CD4-positive, alpha-beta T cell treated with Interleukin-2 at 100 ng/mL for 4 hours (primary cell): Measurements from ENCODE around the gene TNFSF13B.
"Not testable (repeated sequence)": the region's sequence is repeated elsewhere in the genome, so short reads cannot be mapped to it uniquely, and the experiment has no call there.

ENCODE experiments used
- DNase-seq: peaks from one replicate; pipeline ENCODE4 v3.0.0-alpha.2; 2020; ENCODE audit warnings: low spot score

Gene TNFSF13B

DNA sequence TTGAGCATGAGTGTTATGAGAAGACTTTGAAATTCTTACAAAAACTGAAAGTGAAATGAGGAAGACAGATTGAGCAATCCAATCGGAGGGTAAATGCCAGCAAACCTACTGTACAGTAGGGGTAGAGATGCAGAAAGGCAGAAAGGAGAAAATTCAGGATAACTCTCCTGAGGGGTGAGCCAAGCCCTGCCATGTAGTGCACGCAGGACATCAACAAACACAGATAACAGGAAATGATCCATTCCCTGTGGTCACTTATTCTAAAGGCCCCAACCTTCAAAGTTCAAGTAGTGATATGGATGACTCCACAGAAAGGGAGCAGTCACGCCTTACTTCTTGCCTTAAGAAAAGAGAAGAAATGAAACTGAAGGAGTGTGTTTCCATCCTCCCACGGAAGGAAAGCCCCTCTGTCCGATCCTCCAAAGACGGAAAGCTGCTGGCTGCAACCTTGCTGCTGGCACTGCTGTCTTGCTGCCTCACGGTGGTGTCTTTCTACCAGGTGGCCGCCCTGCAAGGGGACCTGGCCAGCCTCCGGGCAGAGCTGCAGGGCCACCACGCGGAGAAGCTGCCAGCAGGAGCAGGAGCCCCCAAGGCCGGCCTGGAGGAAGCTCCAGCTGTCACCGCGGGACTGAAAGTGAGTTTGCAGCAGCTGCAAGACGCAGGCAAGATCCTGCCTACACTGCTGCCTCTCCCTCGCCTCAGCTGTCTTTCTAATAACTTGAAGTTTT lies at the start of gene TNFSF13B:
TNFSF13B (plus strand) TSS at position 118 of the 728 bp plus-strand sequence; CDS start at position 296, 178 bp downstream.
- peak; percentile 31 for DNase-seq

DNA sequence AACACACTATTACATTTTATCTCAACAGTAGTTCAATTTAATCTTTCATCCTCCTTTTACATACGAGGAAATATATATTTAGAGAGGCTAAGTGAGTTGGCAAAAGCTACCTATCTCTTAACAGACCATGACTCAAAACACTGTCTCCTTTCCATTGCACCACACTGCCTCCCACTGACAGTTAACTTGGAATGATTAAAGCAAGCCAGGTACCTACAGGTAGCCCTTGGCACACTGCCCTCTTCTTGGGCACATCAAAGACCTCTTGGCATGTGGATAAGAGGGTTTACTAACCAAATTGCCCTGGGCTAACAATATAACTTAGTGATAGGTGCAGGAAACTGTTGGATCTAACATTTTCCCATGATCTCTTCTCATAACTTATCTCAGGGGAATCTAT lies 49.5 kb upstream of the TNFSF13B start:
- DNase-seq, result peak; percentile 37

- DNase-seq, result no peak
These were observed 45.6 kb upstream of the TNFSF13B start for GRCh38 chr13:108223687-108224503.

DNA sequence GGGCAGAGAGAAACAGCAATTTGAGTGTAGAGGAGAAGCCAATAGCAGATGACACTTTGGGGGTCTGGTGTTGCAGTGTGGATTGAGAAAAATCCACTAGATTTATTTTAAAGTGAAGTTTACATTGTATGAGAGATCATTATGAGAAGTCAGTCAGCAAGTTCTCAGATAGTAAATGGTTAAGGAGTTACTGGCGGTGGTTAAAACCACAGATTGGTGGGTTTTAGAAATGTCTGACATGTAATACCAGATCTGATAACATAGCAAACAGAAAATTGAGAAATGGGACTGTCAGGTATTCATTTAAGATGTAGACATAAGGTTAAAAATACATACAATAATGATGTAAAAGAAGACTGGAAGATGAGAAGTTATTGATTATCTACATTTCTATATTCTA lies 44.1 kb upstream of the TNFSF13B start:
- DNase-seq, result peak; percentile 17

- DNase-seq, result no peak
These were observed 43.3 kb upstream of the TNFSF13B start for GRCh38 chr13:108226184-108226583.

DNA sequence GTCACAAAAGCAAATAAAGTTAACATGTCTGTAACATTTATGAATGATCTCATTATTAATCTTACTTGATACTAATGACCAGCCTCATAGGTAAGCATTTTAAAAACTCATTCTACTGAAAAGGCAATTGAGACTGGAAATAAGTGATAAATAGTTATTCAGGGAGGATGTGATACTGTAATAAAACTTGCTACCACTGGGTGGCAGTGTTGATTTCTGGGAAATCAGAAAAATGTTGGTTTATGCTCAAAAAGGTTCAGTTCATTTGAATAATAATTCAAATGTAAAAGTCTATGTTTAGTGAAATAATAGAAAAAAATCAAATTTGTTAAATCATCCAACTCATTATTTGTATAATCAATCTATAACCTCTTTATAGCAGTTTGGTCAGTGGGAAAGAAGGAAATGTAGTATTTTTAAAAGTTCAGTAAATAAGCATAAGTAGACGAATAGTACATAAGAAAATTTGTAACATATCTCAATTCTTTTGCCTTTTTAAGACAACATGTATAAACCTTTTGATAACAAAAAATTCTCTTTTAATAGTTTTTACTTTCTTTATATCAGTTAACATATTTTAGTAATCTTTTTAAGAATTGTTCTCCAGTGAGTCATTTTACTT lies 41.8 kb upstream of the TNFSF13B start:
- DNase-seq, result peak; percentile 71

DNA sequence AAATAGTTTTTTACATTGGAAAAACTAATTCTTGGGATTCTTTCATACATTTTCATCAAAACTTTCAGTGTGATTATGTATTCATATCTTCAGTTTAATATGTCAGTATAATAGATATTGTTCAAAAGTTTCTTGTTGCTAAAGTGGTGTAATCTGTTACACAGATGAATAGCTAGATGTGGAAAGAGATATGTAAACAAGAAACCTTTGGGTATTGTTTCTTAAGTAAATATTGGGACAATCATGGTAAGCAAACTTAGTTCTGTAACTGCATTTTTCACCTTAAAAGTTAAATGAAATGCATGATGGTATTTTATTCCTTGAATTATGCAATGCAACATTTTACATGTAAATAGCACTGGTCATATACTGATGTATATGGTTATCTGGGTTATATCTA lies 39.1 kb upstream of the TNFSF13B start:
- no peak for DNase-seq

- DNase-seq, result no peak
These were observed 20.4 kb upstream of the TNFSF13B start for GRCh38 chr13:108249150-108249549.

DNA sequence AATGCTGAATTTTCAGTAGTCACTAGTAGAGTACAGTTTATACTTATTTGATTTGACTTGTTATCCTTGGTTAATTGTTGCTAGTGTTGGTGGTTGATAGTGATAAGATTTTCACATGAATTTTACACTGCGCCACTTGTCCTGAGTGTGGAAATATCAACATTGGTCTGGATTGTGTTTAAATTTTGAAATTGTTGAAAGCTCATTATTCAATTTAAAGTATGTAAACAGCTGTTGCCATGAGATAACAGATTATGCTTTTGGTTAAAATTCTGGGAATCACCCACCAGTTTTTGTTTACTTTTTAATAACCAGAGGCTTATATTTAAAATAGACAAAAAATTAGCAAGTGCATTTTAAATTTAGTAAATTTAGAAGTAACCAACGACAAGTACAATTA lies 12.3 kb upstream of the TNFSF13B start:
- no peak for DNase-seq

DNA sequence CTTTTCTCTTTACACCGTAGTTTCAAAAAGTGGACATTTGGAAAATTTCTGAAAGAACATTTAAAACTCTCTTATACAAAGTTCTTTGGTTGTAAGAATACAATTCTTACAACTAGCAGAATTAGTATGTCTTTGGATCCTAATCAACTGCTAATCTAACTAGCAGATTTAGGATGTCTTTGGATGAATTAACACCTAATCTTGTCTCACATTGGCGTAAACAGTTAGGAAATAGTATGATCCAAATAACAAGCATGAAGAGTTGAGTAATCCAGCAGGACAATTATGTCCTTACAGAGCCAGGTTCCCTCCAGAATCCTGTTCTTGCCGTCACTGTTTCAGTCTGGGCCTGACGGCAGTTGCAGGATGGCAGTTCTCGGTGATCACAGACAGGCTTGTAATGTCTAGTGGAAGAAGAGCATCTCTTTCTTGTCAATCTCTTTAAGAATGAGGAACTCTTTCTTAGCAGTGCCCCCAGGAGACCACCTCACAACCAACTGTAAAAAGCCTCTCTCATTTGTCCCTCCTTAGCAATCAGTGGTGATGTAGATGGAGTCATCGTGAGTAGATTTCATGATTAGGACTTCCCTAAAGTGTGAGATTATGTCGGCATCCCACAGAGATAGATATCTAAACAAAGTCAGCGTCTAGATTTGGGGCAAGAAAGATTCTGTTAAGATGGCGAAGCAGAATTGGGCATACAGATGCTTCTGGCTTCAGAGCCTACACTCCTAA lies 5.7 kb upstream of the TNFSF13B start:
- DNase-seq, result no peak

DNA sequence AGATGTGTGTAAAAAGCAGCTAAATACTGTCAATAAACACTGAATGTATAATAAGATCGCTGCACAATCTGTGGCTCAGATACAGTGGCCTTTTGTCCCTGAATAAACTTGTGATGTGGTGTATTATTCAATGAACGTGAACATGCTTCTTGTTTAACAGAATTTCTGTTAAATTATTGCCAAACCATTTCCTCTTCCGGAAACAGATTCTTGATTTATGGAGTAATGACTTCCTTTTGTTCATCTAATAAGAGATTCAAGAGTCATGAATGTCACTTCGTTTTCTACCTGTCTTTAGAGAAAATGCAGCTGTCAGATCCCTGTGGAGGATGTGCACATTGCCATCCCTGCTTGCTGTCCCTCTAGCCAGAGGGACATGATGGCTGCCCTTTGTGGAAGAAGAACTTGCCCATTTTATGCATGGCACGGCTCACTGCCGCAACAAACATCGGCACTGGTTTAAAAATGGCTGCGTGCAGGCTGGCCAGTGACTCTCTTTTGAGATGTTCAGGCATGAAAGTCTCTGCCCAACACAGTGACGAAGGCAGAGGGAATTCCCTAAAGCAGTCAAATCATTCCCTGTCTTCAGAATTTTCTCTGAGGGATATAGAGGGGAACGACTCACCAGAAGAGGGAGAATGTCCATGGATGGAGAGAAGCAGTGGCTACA lies 3.1 kb upstream of the TNFSF13B start:
- DNase-seq, result peak; percentile 7

DNA sequence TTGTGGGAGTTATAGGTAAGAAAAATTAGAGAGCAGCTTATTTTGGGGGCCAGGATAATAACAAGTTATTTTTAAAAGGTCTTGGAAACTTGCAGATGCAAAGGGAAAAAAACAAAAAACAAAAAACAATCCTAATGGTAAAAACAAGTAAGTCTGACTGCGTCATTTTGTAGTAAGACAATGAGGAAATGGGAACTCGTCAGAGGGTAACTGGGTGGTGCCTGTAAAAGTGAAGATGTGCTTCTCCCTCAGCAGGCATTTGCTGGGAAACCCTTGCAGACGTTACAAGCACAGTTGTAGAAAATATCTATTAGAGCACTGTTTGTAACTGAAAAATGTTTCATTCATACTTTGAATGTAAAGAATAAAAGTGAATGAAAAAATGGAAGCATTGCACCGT lies 2.2 kb upstream of the TNFSF13B start:
- DNase-seq, result no peak

DNA sequence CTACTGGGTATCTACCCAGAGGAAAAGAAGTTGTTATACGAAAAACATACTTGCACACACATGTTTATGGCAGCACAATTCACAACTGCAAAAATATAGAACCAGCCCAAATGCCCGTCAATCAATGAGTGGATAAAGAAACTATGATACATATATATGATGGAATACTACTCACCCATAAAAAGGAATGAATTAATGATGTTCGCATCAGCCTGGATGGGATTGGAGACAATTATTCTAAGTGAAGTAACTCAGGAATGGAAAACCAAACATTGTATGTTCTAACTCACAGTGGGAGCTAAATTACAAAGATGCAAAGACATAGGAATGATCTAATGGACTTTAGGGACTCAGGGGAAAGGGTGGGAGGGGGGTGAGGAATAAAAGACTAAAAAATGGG lies 1.7 kb upstream of the TNFSF13B start:
- DNase-seq, result not testable (repeated sequence)

DNA sequence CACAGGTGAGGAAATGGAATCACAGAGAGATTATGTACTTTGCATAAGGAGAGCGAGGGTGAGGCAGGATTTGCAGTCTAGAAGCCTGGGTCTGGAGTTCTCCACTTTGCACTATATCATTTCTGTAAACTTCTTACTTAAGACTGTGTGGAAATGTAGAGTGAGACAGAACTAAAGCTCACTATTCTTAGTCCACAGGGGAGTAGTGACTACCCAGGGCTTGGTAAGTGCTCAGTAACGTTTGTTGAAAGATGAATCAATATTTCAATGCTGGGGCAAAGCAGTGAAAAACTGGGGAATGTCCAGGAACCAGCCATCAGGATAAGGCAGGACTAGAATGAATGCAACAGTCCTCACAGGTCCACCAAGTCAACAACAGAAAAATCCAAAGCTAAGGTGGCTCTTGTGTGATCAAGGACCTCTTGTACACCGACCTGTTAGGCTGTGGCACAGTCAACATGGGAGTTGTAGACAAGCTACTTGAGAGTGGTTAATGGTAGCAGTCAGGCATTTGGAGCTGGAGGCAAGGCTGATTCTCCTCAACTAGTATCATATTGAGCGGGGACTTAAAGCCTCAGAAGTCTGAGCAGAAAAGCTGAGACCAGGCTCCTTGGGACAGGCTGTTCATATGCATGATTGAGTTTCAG lies 929 bp upstream of the TNFSF13B start:
- DNase-seq, result no peak

GRCh38 chr13:108270442-108270841 lies 924 bp downstream of the TNFSF13B start:
- no peak for DNase-seq

DNA sequence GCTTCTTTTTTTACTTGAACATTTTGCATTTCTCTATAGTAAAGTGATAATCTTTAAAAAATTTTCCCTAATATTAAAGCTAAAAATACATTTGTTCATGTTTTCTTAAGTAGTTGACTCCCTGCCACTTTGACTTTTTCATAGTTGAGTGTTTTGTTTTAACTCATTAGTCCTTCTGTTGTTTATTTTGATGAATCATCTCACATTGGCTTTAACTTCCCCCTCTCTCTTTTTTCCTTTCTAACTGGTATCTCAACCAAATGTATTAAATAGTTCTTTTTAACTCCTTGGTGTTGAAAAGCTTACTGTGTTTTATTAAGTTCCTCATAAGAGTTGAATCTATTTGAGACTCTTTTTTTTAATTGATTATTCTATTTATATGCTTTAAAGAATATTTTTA lies 2.8 kb downstream of the TNFSF13B start:
- DNase-seq, result no peak

DNA sequence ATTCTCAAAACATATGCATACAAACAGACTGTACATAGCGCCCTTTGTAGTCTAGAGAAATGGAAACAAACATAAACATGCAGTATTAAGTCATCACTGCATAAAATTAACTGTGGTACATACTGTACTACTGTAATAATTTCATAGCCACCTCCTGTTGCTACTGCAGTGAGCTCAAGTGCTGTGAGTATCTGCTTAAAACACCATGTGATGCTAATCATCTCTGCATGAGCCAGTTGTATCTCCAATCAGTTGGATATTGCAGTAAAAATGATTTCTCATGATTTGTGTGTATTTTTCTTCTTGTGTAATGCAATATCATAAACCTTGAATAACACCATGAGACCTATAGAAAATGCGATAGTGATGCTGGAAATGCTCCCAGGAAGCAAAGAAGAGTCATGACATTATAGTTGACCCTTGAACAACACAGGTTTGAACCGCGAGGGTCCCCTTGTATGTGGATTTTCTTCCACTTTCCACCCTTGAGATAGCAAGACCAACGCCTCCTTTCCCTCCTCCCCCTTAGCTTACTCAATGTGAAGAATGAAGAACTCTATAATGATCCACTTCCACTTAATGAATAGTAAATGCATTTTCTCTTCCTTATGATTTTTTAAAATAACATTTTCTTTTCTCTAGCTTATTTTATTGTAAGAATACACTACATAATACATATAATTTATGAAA lies 4.1 kb downstream of the TNFSF13B start:
- DNase-seq, result no peak

DNA sequence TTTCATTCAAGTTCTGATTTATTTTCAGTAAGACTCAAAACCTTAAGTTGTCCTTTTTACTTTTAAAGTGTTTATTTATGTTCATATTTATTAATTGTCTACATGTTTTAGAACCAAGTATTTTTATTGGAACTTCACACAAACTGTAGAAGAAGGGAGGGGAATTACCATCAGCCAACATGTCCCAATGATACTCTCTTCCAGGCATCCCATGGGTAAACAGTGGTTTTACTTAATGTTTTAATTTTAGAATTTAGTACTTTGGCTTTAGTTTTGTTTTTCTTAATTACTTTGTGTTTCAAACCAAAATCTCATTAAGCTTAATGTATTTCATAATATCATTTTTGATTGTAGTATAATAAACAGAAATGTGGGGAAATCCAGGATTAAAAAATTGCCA lies 5.2 kb downstream of the TNFSF13B start:
- no peak for DNase-seq

GRCh38 chr13:108276060-108276459 lies 6.5 kb downstream of the TNFSF13B start:
- DNase-seq, result no peak

DNA sequence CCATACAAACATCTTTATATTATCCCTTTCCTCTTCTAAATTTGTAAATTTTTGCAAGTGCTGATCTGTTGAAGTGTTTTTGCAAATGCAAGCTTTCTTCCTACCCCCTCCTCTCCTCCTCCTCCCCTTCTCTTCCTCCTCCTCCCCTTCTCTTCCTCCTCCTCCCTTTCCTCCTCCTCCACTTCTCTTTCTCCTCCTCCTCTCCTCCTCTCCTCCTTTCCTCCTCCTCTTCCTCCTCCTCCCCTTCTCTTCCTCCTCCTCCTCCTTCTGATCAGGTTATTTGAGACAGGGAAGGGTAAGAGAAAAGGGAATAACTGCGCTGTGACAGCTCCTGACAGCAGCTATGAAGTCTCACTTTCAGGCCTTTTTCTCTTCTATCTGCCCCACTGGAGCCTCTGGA lies 8.9 kb downstream of the TNFSF13B start:
- DNase-seq, result no peak

GRCh38 chr13:108281901-108282300 lies 12.4 kb downstream of the TNFSF13B start:
- no peak for DNase-seq
